ENCODE data around the gene BCL2.

DNA sequence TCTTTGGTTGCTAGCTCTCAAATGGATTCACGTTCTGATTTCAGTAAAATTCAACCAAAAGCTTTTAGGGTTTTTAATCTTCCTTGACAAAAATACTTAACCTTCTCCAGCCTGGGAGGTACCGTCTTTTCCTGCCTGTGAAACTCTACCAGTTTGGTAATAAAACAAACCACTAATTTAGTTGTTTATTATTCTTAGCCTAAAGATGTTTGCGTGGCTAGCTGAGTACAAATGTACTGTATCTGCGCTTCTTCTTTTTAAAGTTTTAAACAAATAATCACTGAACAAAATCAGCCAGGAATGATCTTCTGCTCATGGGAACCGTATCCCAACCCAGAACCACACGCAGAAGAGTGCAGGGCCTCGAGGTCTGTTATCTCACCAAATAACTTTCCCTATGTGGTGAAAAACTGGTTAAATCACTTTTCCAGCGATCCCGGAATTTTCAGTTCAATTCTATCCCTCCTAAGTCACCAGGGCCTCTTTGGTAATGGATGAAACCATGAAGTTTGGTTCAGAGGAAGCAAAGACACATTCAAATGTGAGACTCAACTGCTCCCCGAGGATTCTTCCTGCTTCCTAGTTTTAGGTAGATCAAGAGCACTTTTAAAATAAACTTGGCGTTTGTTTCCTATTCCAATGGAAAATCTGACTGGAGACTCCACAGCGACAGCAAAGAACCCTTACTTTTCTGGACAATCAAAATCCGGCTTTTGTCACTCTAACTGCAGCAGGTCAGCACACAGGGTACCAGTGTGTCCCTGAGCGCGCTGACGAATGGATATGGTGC lies 36.1 kb downstream of the BCL2 start:
- TF ChIP-seq POLR2A (IDR thresholded peaks at IDR 0.05; ENCODE audit: low read depth, low read length) (no peak), POLR2AphosphoS5 (IDR thresholded peaks at IDR 0.05; ENCODE audit: low read depth, low read length) (no peak), TAF1 (IDR thresholded peaks at IDR 0.05; ENCODE audit: borderline replicate concordance, low read depth, low read length) (no peak)

All from GM12892 (cell line).